Transverse colon (tissue), 4 donors: ENCODE measurements around the gene CES2. TPM values are rescaled to one million over a fixed set of nuclear protein-coding genes. Genes with fewer than 3 reads are reported as not detected.
"Not testable (repeated sequence)": the region's sequence is repeated elsewhere in the genome, so short reads cannot be mapped to it uniquely, and the experiment has no call there.

ENCODE experiments used
- DNase-seq: peaks from one replicate; pipeline ENCODE4 v3.0.0-alpha.2; 2019
- H3K27ac ChIP-seq, 4 donors: fragments of 200-600 bp; sonication (generic); 2 replicates each; pipeline ENCODE4 v1.5.1; 2016 to 2018; ENCODE audit warnings: inconsistent platforms in 4 of 4
- H3K27me3 ChIP-seq: fragments of 200-600 bp; sonication (generic); 2 replicates; pipeline ENCODE4 v1.5.1; 2017; ENCODE audit warnings: inconsistent platforms
- H3K36me3 ChIP-seq, 4 donors: fragments of 200-600 bp; sonication (generic); 2 replicates each; pipeline ENCODE4 v1.5.1; 2017 to 2019; ENCODE audit warnings: inconsistent platforms in 4 of 4
- H3K4me1 ChIP-seq, 4 donors: fragments of 200-600 bp; sonication (generic); 2 replicates each; pipeline ENCODE4 v1.5.1; 2017 to 2020; ENCODE audit warnings: inconsistent platforms in 4 of 4
- H3K4me3 ChIP-seq, 4 donors: fragments of 200-600 bp; sonication (generic); 1 replicate in 1 of 4; 2 replicates in 3 of 4; pipeline versions ENCODE4 v1.5.1 to v1.6.1; 2017 to 2019; ENCODE audit warnings: inconsistent platforms in 4 of 4
- H3K9me3 ChIP-seq, 2 donors: fragments of 200-600 bp; sonication (generic); 2 replicates each; pipeline ENCODE4 v1.5.1; 2017 to 2019; ENCODE audit warnings: inconsistent platforms in 2 of 2
- CTCF ChIP-seq, 5 experiments: fragments of 200-600 bp in 3 of 5; fragments of 450-650 bp in 2 of 5; sonication (generic) in 3 of 5; IDR thresholded peaks; 1 replicate in 2 of 5; 2 replicates in 3 of 5; pipeline ENCODE4 v1.5.1; 2016 to 2017; ENCODE audit warnings: antibody characterized with exemption in 5 of 5, inconsistent platforms in 3 of 5, mild to moderate bottlenecking in 2 of 5, moderate library complexity in 1 of 5
- EP300 ChIP-seq: sonication (generic); formaldehyde crosslinking; IDR thresholded peaks from one replicate; pipeline ENCODE4 v1.6.1; 2017; ENCODE audit warnings: antibody characterized with exemption, low read depth
- POLR2A ChIP-seq: fragments of 450-650 bp; IDR thresholded peaks from one replicate; pipeline ENCODE4 v1.6.1; 2016; ENCODE audit warnings: antibody characterized with exemption, mild to moderate bottlenecking, moderate library complexity
- POLR2AphosphoS5 ChIP-seq, 3 donors: sonication (generic); formaldehyde crosslinking; IDR thresholded peaks; one replicate each; pipeline ENCODE4 v1.6.1; 2016; ENCODE audit warnings: antibody characterized with exemption in 3 of 3
- WGBS, 2 donors: methylation state at CpG; one replicate each; pipeline ENCODE4 v1.1.5; 2018; ENCODE audit warnings: low coverage in 1 of 2; 5-methylcytosine and 5-hydroxymethylcytosine counted together
- in situ Hi-C, 4 donors: fragments of 200-750 bp; cut with MboI; loops; one replicate each; pipeline versions ENCODE4 v1.15.0 to v1.15.1; 2017; ENCODE audit warnings: low sequenced_read_pairs in 3 of 4, low pct_ligation_motif_present in 1 of 4, low pct_unique_long_range_greater_than_20kb in 1 of 4
- intact Hi-C: fragments of 100-400 bp; cut with DNase I; formaldehyde crosslinking; loops from one replicate; pipeline ENCODE4 v1.15.1; 2023; ENCODE audit warnings: low total_unique reads
- total RNA-seq, 4 donors: library from RNA; depleted of rRNA; stranded (reverse); fragments of >200 nt; gene quantifications; one replicate each; pipeline ENCODE4 v1.1.0, GENCODE V29; 2016

The CES2 gene
- total RNA-seq, 4 donors from 2014 or later = 462 to 1,338 (median 921) TPM

- intact Hi-C loops = no loop called here
- 75% methylated on average over 11 of the region's 11 CpGs; no CpG with 5 or more reads in 1 of the 2 donors for WGBS, 2 donors
- in situ Hi-C loops = loop anchor here in 2 of 4 donors (10.0 to 25.0 kb wide), 2 partner anchors 107 to 174 kb away; partner anchors contain the start of genes B3GNT9 (in 1 of the 2), FBXL8 (in 1 of the 2), HSF4 (in 1 of the 2) and NOL3 (in 1 of the 2)
- no peak within 1 kb of the TSS for H3K27ac ChIP-seq
- no peak for DNase-seq
- no peaks in the 10 kb centered on the region for H3K4me1 ChIP-seq
- no peaks in the 10 kb centered on the region for H3K27me3 ChIP-seq
- no peak within 1 kb of the TSS for H3K4me3 ChIP-seq
- no peak for TF ChIP-seq EP300
- TF ChIP-seq CTCF (IDR thresholded peaks at IDR 0.05) = no peak
- no peak for TF ChIP-seq POLR2A
- no peaks in the 10 kb centered on the region for H3K9me3 ChIP-seq
- no peaks in the 10 kb centered on the region for H3K36me3 ChIP-seq
Observed at GRCh38 chr16:66988197-66988788, 53.0 kb downstream of the CES2 start, which contains the start of gene CES4A. Gene CES4A, plus strand, starts transcription at chr16:66988589. Its CDS starts 184 bp downstream, at chr16:66988773.

- Histone ChIP-seq H3K4me3 (no peak overlapping the region), H3K9me3 (no peaks in the 10 kb centered on the region), H3K4me1 (peaks cover 0 to 7% (median 4%) of the 10 kb centered on the region in 4 donors), H3K27me3 (no peaks in the 10 kb centered on the region), H3K27ac (no peak overlapping the region), H3K36me3 (no peaks in the 10 kb centered on the region)
- no peak for DNase-seq
- WGBS, 2 donors = 83 to 84% methylated on average over 2 of the region's 2 CpGs
- intact Hi-C loops = no loop called here
- in situ Hi-C loops = loop anchor here in 1 of 4 donors (25.0 kb wide), 1 partner anchor 171 kb away; the partner anchor contains the start of genes B3GNT9, FBXL8, HSF4 and NOL3
- TF ChIP-seq POLR2A (no peak), EP300 (no peak), POLR2AphosphoS5 (IDR thresholded peaks at IDR 0.05) (no peak), CTCF (IDR thresholded peaks at IDR 0.05) (no peak)
Observed at GRCh38 chr16:66991545-66992077, 56.3 kb downstream of the CES2 start.

DNA sequence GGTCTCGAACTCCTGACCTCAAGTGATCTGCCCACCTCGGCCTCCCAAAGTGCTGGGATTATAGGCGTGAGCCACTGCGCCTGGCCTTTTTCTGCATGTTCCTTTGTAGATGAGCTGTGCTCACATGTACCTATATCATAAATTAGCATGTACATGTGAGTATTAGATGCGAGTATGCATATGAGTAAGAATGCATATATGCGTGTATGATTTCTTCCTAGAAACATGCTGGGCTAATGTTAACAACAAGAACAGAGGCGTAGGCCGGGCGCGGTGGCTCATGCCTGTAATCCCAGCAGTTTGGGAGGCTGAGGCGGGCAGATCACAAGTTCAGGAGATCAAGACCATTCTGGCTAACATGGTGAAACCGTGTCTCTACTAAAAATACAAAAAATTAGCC, 58.2 kb downstream of the CES2 start:
- H3K27me3 ChIP-seq, H3K36me3 ChIP-seq, DNase-seq, intact Hi-C loops, H3K4me3 ChIP-seq, H3K9me3 ChIP-seq, H3K27ac ChIP-seq: not testable (repeated sequence)
- H3K4me1 ChIP-seq = peaks cover 0 to 12% (median 4%) of the 10 kb centered on the region in 4 donors
- 95% methylated on average over 10 to 12 of the region's 12 CpGs for WGBS, 2 donors
- in situ Hi-C loops = loop anchor here in 1 of 4 donors (25.0 kb wide), 1 partner anchor 169 kb away; the partner anchor contains the start of genes B3GNT9, FBXL8, HSF4 and NOL3

Other genes starting within 250 kb of the CES2 start
- gene CMTM4, start 238.8 kb upstream of the CES2 start, total RNA-seq = 100 to 1,000 TPM in 3 of 4 donors, 10 to 100 TPM in 1; 77.0 to 167 (median 163) TPM
- 100 to 1,000 TPM; 199 to 393 (median 284) TPM for gene DYNC1LI2, start 183.9 kb upstream of the CES2 start, total RNA-seq
- gene TERB1, start 133.9 kb upstream of the CES2 start, total RNA-seq = under 1 TPM in 1 of 4 donors, not detected in 3; 0.32 TPM
- 10 to 100 TPM; 25.3 to 45.1 (median 32.1) TPM for gene NAE1, start 104.5 kb upstream of the CES2 start, total RNA-seq
- 100 to 1,000 TPM; 107 to 237 (median 152) TPM for gene CA7, start 91.1 kb upstream of the CES2 start, total RNA-seq
- gene PDP2, start 55.0 kb upstream of the CES2 start, total RNA-seq = 10 to 100 TPM in 2 of 4 donors, 1 to 10 TPM in 2; 4.9 to 36.2 (median 11.5) TPM
- gene CDH16, start 16.6 kb upstream of the CES2 start, total RNA-seq = 1 to 10 TPM in 2 of 4 donors, under 1 TPM in 1, not detected in 1; 0.20 to 2.4 (median 1.8) TPM
- 10 to 100 TPM in 1 of 4 donors, 1 to 10 TPM in 2, not detected in 1; 3.5 to 15.3 (median 4.2) TPM for gene RRAD, start 10.0 kb upstream of the CES2 start, total RNA-seq
- gene CIAO2B, start 1.1 kb upstream of the CES2 start, total RNA-seq = 10 to 100 TPM; 15.3 to 93.8 (median 51.6) TPM
- 100 to 1,000 TPM; 247 to 616 (median 291) TPM for gene CES3, start 25.8 kb downstream of the CES2 start, total RNA-seq
- gene CES4A, start 53.1 kb downstream of the CES2 start, total RNA-seq = 10 to 100 TPM in 3 of 4 donors, 1 to 10 TPM in 1; 9.7 to 24.7 (median 15.7) TPM
- 100 to 1,000 TPM in 1 of 4 donors, 10 to 100 TPM in 3; 19.7 to 106 (median 33.1) TPM for gene CBFB, start 93.6 kb downstream of the CES2 start, total RNA-seq
- 10 to 100 TPM; 13.3 to 23.8 (median 17.7) TPM for gene PHAF1, start 174.4 kb downstream of the CES2 start, total RNA-seq
- 10 to 100 TPM in 1 of 4 donors, 1 to 10 TPM in 3; 1.5 to 69.1 (median 5.5) TPM for gene B3GNT9, start 215.5 kb downstream of the CES2 start, total RNA-seq
- 10 to 100 TPM; 32.2 to 74.8 (median 42.0) TPM for gene TRADD, start 224.4 kb downstream of the CES2 start, total RNA-seq
- 10 to 100 TPM; 30.0 to 91.1 (median 55.1) TPM for gene FBXL8, start 224.4 kb downstream of the CES2 start, total RNA-seq
- 100 to 1,000 TPM in 1 of 4 donors, 10 to 100 TPM in 3; 29.5 to 136 (median 76.6) TPM for gene HSF4, start 229.2 kb downstream of the CES2 start, total RNA-seq
- gene NOL3, start 235.0 kb downstream of the CES2 start, total RNA-seq = 10 to 100 TPM; 39.5 to 65.9 (median 41.2) TPM
- gene MATCAP1, start 248.4 kb downstream of the CES2 start, total RNA-seq = 100 to 1,000 TPM in 1 of 4 donors, 10 to 100 TPM in 3; 27.6 to 220 (median 32.5) TPM